Measurements from ENCODE around the gene TRPV2. TPM values are rescaled to one million over a fixed set of nuclear protein-coding genes. Genes with fewer than 3 reads are reported as not detected.

TRPV2 gene
- total RNA-seq, 3 donors from 2014 or later: 4.8 to 15.2 (median 13.3) TPM

- TF ChIP-seq CTCF (IDR thresholded peaks at IDR 0.05): no peak
- ATAC-seq: no peak
- Histone ChIP-seq H3K9me3 (no peaks in the 10 kb centered on the region), H3K4me1 (ENCODE audit: low read depth) (no peaks in the 10 kb centered on the region), H3K36me3 (ENCODE audit: low read depth) (no peaks in the 10 kb centered on the region), H3K4me3 (no peak overlapping the region)
- intact Hi-C loops (cut with DNase I, micrococcal nuclease): loop anchor here in 1 of 2 donors (2.0 kb wide), 1 partner anchor 65 kb away; no protein-coding TSS in a partner anchor
- DNase-seq: no peak
Observed at GRCh38 chr17:16455997-16456741, 40.8 kb downstream of the TRPV2 start.

GRCh38 chr17:16456742-16457316 is 41.5 kb downstream of the TRPV2 start:
- no peak for ATAC-seq

GRCh38 chr17:16459271-16459670 is 43.9 kb downstream of the TRPV2 start:
- H3K4me1 ChIP-seq (ENCODE audit: low read depth): peaks cover 19% of the 10 kb centered on the region
- intact Hi-C loops (cut with DNase I, micrococcal nuclease): no loop called here
- H3K4me3 ChIP-seq: no peak overlapping the region
- H3K36me3 ChIP-seq (ENCODE audit: low read depth): no peaks in the 10 kb centered on the region
- no peak for ATAC-seq
- DNase-seq: peak in 1 of 3 donors; percentile 11
- no peaks in the 10 kb centered on the region for H3K9me3 ChIP-seq
- no peak for TF ChIP-seq CTCF (IDR thresholded peaks at IDR 0.05)

More at GRCh38 chr17:16456742-16457316, 41.5 kb downstream of the TRPV2 start:
- TF ChIP-seq CTCF (IDR thresholded peaks at IDR 0.05): no peak
- Histone ChIP-seq H3K4me1 (ENCODE audit: low read depth) (no peaks in the 10 kb centered on the region), H3K36me3 (ENCODE audit: low read depth) (no peaks in the 10 kb centered on the region), H3K9me3 (no peaks in the 10 kb centered on the region), H3K4me3 (no peak overlapping the region)
- intact Hi-C loops (cut with DNase I, micrococcal nuclease): no loop called here
- DNase-seq: peak in 1 of 3 donors; percentile 28

- TF ChIP-seq CTCF (IDR thresholded peaks at IDR 0.05): no peak
- intact Hi-C loops (cut with DNase I, micrococcal nuclease): no loop called here
- Histone ChIP-seq H3K4me3 (no peak overlapping the region), H3K9me3 (no peaks in the 10 kb centered on the region), H3K36me3 (ENCODE audit: low read depth) (no peaks in the 10 kb centered on the region), H3K4me1 (ENCODE audit: low read depth) (peaks cover 26% of the 10 kb centered on the region)
- ATAC-seq (no peak), DNase-seq (peak in 1 of 3 donors; percentile 34)
Observed at GRCh38 chr17:16459855-16460550, 44.6 kb downstream of the TRPV2 start.

GRCh38 chr17:16460796-16461605 is 45.6 kb downstream of the TRPV2 start:
- Histone ChIP-seq H3K9me3 (no peaks in the 10 kb centered on the region), H3K36me3 (ENCODE audit: low read depth) (no peaks in the 10 kb centered on the region), H3K4me3 (no peak overlapping the region), H3K4me1 (ENCODE audit: low read depth) (peaks cover 30% of the 10 kb centered on the region)
- no peak for ATAC-seq
- TF ChIP-seq CTCF (IDR thresholded peaks at IDR 0.05): no peak
- peak in 1 of 3 donors; percentile 45 for DNase-seq
- intact Hi-C loops (cut with DNase I, micrococcal nuclease): no loop called here

Data from mucosa of descending colon (tissue), 3 donors.